GM12878 (cell line): Measurements from ENCODE around the gene CAPN8. TPM values are rescaled to one million over a fixed set of nuclear protein-coding genes. Genes with fewer than 3 reads are reported as not detected.

Experiments used
- ATAC-seq: fragments of 200-7000 bp; cut with Tn5 transposase; 3 replicates; pipeline ENCODE4 v1.9.1; 2020; ENCODE audit warnings: mild to moderate bottlenecking, moderate library complexity
- BruUV-seq: library from RNA; stranded (reverse); fragments of 400-500 nt; replicated peaks from 2 replicates; lab custom pipeline; 2021; lab: Mats Ljungman, UMichigan
- CTCF ChIA-PET: fragments of 300-600 bp; sonication (Branson Sonifier 250); formaldehyde crosslinking; extraction: SDS; loops from one replicate; lab custom pipeline; 2021; ENCODE audit warnings: inconsistent platforms; lab: Yijun Ruan, JAX
- POLR2A ChIA-PET: fragments of 350-600 bp; formaldehyde crosslinking; extraction: SDS; loops from one replicate; lab custom pipeline; 2021; ENCODE audit warnings: inconsistent platforms; lab: Charles Lee
- RAD21 ChIA-PET: fragments of 300-600 bp; sonication (Branson Sonifier 250); formaldehyde crosslinking; loops from one replicate; lab custom pipeline; 2023; ENCODE audit warnings: antibody characterized with exemption; ENCODE audit not compliant: unreplicated experiment; lab: Charles Lee
- SMC1A ChIA-PET: fragments of 300-600 bp; sonication (Branson Sonifier 250); formaldehyde crosslinking; loops from one replicate; lab custom pipeline; 2023; ENCODE audit not compliant: unreplicated experiment, uncharacterized antibody; lab: Charles Lee
- DNase-seq: peaks from one replicate; pipeline ENCODE4 v3.0.0-alpha.2; 2011; ENCODE audit warnings: low read depth, low spot score
- FAIRE-seq: peaks from 3 replicates; lab custom pipeline; 2011; peaks lifted over from hg19 to GRCh38; lab: Jason Lieb, UNC
- H2AFZ ChIP-seq: 2 replicates; pipeline ENCODE4 v1.6.0; 2011; ENCODE audit warnings: low read depth, low read length, control low read depth; ENCODE audit not compliant: control insufficient read depth
- H3K27ac ChIP-seq: 2 replicates; pipeline ENCODE4 v1.5.1; 2011; ENCODE audit warnings: control low read depth; ENCODE audit not compliant: control insufficient read depth, insufficient read depth
- H3K27me3 ChIP-seq, 2 experiments: replicated peaks in 1 of 2; 2 replicates each; pipeline versions ENCODE4 v1.6.0 to v1.6.1; 2011; ENCODE audit warnings: low read length in 1 of 2; ENCODE audit not compliant: control insufficient read depth in 2 of 2, insufficient read depth in 2 of 2
- H3K36me3 ChIP-seq, 2 experiments: 2 replicates each; pipeline ENCODE4 v1.5.1; 2011; ENCODE audit warnings: low read length in 1 of 2; ENCODE audit not compliant: control insufficient read depth in 2 of 2, insufficient read depth in 2 of 2
- H3K4me1 ChIP-seq: 2 replicates; pipeline ENCODE4 v1.6.1; 2011; ENCODE audit warnings: mild to moderate bottlenecking, low read length, moderate library complexity, mixed read lengths; ENCODE audit not compliant: control insufficient read depth, insufficient read depth
- H3K4me2 ChIP-seq: 2 replicates; pipeline ENCODE4 v1.6.0; 2011; ENCODE audit warnings: control low read depth; ENCODE audit not compliant: control insufficient read depth, insufficient read depth
- H3K4me3 ChIP-seq: fragments of 200-600 bp; sonication (generic); 2 replicates; pipeline ENCODE4 v1.5.1; 2016
- H3K79me2 ChIP-seq: 2 replicates; pipeline ENCODE4 v1.6.0; 2011; ENCODE audit warnings: low read length; ENCODE audit not compliant: control insufficient read depth, insufficient read depth
- H3K9ac ChIP-seq: 2 replicates; pipeline ENCODE4 v1.8.0; 2011; ENCODE audit warnings: low read length, control low read depth, mixed read lengths; ENCODE audit not compliant: control insufficient read depth, insufficient read depth
- H3K9me3 ChIP-seq: replicated peaks from 3 replicates; pipeline ENCODE4 v1.5.1; 2011; ENCODE audit warnings: mild to moderate bottlenecking, low read length; ENCODE audit not compliant: control insufficient read depth, insufficient read depth
- H4K20me1 ChIP-seq: 2 replicates; pipeline ENCODE4 v1.6.0; 2011; ENCODE audit not compliant: control insufficient read depth, insufficient read depth
- DPF2 ChIP-seq: fragments of 450-650 bp; IDR thresholded peaks from 2 replicates; pipeline ENCODE4 v1.6.1; 2017; ENCODE audit warnings: mild to moderate bottlenecking
- FOXM1 ChIP-seq: IDR thresholded peaks from 2 replicates; pipeline ENCODE4 v1.6.1; 2012; ENCODE audit warnings: low read depth, mild to moderate bottlenecking, inconsistent platforms, low read length, moderate library complexity
- HCFC1 ChIP-seq: fragments of 150-350 bp; IDR thresholded peaks from 2 replicates; pipeline ENCODE4 v1.6.1; 2014; ENCODE audit warnings: low read length
- IKZF1 ChIP-seq: fragments of 450-650 bp; conservative IDR thresholded peaks from 2 replicates; pipeline ENCODE4 v1.6.1; 2017; ENCODE audit warnings: antibody characterized with exemption, mild to moderate bottlenecking
- MYB ChIP-seq: fragments of 150-350 bp; IDR thresholded peaks from 2 replicates; pipeline ENCODE4 v1.6.1; 2014; ENCODE audit warnings: mild to moderate bottlenecking, low read depth, low read length, borderline replicate concordance
- PAX8 ChIP-seq: fragments of 450-650 bp; IDR thresholded peaks from 2 replicates; pipeline ENCODE4 v1.6.1; 2017; ENCODE audit warnings: mild to moderate bottlenecking, moderate library complexity
- PML ChIP-seq: IDR thresholded peaks from 2 replicates; pipeline ENCODE4 v1.6.1; 2012; ENCODE audit warnings: low read length, inconsistent platforms
- RB1 ChIP-seq: fragments of 450-650 bp; formaldehyde crosslinking; IDR thresholded peaks from 2 replicates; pipeline ENCODE4 v1.6.1; 2017; ENCODE audit warnings: mild to moderate bottlenecking, borderline replicate concordance
- SMAD1 ChIP-seq: fragments of 450-650 bp; IDR thresholded peaks from 2 replicates; pipeline ENCODE4 v1.6.1; 2018; ENCODE audit warnings: mild to moderate bottlenecking, low read depth; ENCODE audit not compliant: partially characterized antibody
- SREBF1 ChIP-seq: IDR thresholded peaks from 2 replicates; pipeline ENCODE4 v1.6.1; 2012; ENCODE audit warnings: mild to moderate bottlenecking, low read length
- TBL1XR1 ChIP-seq: IDR thresholded peaks from 2 replicates; pipeline ENCODE4 v1.6.1; 2012; ENCODE audit warnings: low read depth, low read length, improper control_type of control experiment
- ZNF24 ChIP-seq: fragments of 450-650 bp; IDR thresholded peaks from 2 replicates; pipeline ENCODE4 v1.6.1; 2017; ENCODE audit warnings: antibody characterized with exemption, mild to moderate bottlenecking
- ZNF274 ChIP-seq: IDR thresholded peaks from one replicate; pipeline ENCODE4 v1.8.0; 2011; ENCODE audit not compliant: insufficient read length, insufficient read depth
- ZSCAN29 ChIP-seq: fragments of 450-650 bp; IDR thresholded peaks from 2 replicates; pipeline ENCODE4 v1.6.1; 2017; ENCODE audit warnings: mild to moderate bottlenecking, moderate library complexity
- ZZZ3 ChIP-seq: IDR thresholded peaks from 2 replicates; pipeline ENCODE4 v1.6.1; 2011; ENCODE audit warnings: low read depth; ENCODE audit not compliant: control insufficient read depth, insufficient read length
- WGBS: methylation state at CpG from one replicate; pipeline ENCODE4 v1.1.6; 2016; ENCODE audit warnings: low lambda C conversion rate; ENCODE audit not compliant: insufficient replicate concordance, insufficient coverage; ENCODE audit errors: missing lambda C conversion rate; 5-methylcytosine and 5-hydroxymethylcytosine counted together
- in situ Hi-C: fragments of 300-500 bp; cut with MboI; formaldehyde crosslinking; loops from 9 replicates; pipeline ENCODE4 v1.14.3; 2018; ENCODE audit warnings: mixed read lengths
- intact Hi-C: fragments of 100-400 bp; cut with micrococcal nuclease; formaldehyde crosslinking; loops from one replicate; pipeline ENCODE4 v1.14.2; 2022; ENCODE audit not compliant: unreplicated experiment
- polyA plus RNA-seq, 11 experiments: library from polyadenylated mRNA; depleted of rRNA in 4 of 11; unstranded in 6 of 11; stranded (reverse) in 5 of 11; fragments of >200 nt; fragmentation: Nextera tagmentation in 4 of 11; fragmentation: Illumina TruSeq in 1 of 11; extraction: Ambion mirVana in 4 of 11; extraction: Trizol in 1 of 11; gene quantifications; 1 replicate in 1 of 11; 2 replicates in 10 of 11; pipeline versions ENCODE4 v1.2.1 to v1.2.3, GENCODE V29; 2011 to 2016; ENCODE audit warnings: inconsistent platforms in 2 of 11, missing spikeins in 2 of 11, low read depth in 1 of 11
- total RNA-seq, 4 experiments: library from RNA; depleted of rRNA in 3 of 4; stranded (reverse); fragments of >200 nt in 3 of 4; fragmentation: Illumina TruSeq in 1 of 4; extraction: Trizol in 1 of 4; gene quantifications; 2 replicates each; pipeline versions ENCODE4 v1.2.1 to v1.2.3, GENCODE V29; 2013 to 2021
- TF ChIP-seq, protein P1 (sequence below): fragments of 450-650 bp; IDR thresholded peaks from 2 replicates; pipeline ENCODE4 v1.6.1; 2016; ENCODE audit warnings: mild to moderate bottlenecking, moderate library complexity, borderline replicate concordance
- TF ChIP-seq, protein P2 (sequence below): fragments of 450-650 bp; IDR thresholded peaks from 2 replicates; pipeline ENCODE4 v1.6.1; 2017; ENCODE audit warnings: low read depth, mild to moderate bottlenecking, moderate library complexity

CAPN8 gene
- total and polyA plus RNA-seq, 10 of the 15 experiments (the other 5 are each of a cell fraction or from before 2014, with no cell fraction given), result 6.4 to 30.7 (median 12.3) TPM

DNA sequence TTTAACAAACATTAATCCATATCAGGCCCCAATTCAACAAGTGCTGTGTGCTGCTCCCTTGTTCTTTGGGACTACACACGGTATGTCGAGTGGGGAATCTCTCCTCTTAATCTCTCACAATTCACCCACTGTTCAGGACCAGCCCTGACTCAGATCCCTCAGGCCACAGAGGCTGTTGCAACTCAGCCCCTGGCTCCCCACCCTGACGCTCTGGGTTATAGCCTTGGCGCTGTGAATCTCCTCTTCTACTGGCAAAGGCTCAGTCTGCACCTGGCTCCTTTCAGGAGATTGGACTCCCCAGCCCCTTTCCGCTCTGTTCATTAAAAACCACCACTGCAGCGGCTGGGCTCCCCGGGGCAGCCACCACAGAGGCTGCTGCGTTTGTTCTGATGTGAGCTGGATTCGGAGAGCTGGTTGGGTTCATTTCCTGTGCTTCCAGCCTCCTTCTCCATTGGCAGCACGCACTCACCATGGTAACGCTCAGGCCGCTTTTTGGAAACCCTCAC, 13.0 kb downstream of the CAPN8 start:
- CTCF ChIA-PET, result no interaction called here
- BruUV-seq, result no TSS peak
- in situ Hi-C loops, result no loop called here
- Histone ChIP-seq H3K27me3 (no peaks in the 10 kb centered on the region; a peak in 1 of 4 replicates), H3K4me3 (no peak overlapping the region), H3K79me2 (no peaks in the 10 kb centered on the region), H3K9me3 (no peaks in the 10 kb centered on the region)
- POLR2A ChIA-PET, result no interaction called here
- TF ChIP-seq ZNF24, result no peak
- no peak for TF ChIP-seq PML
- TF ChIP-seq SREBF1, result no peak
- no peak for TF ChIP-seq PAX8
- TF ChIP-seq, protein P1, sequence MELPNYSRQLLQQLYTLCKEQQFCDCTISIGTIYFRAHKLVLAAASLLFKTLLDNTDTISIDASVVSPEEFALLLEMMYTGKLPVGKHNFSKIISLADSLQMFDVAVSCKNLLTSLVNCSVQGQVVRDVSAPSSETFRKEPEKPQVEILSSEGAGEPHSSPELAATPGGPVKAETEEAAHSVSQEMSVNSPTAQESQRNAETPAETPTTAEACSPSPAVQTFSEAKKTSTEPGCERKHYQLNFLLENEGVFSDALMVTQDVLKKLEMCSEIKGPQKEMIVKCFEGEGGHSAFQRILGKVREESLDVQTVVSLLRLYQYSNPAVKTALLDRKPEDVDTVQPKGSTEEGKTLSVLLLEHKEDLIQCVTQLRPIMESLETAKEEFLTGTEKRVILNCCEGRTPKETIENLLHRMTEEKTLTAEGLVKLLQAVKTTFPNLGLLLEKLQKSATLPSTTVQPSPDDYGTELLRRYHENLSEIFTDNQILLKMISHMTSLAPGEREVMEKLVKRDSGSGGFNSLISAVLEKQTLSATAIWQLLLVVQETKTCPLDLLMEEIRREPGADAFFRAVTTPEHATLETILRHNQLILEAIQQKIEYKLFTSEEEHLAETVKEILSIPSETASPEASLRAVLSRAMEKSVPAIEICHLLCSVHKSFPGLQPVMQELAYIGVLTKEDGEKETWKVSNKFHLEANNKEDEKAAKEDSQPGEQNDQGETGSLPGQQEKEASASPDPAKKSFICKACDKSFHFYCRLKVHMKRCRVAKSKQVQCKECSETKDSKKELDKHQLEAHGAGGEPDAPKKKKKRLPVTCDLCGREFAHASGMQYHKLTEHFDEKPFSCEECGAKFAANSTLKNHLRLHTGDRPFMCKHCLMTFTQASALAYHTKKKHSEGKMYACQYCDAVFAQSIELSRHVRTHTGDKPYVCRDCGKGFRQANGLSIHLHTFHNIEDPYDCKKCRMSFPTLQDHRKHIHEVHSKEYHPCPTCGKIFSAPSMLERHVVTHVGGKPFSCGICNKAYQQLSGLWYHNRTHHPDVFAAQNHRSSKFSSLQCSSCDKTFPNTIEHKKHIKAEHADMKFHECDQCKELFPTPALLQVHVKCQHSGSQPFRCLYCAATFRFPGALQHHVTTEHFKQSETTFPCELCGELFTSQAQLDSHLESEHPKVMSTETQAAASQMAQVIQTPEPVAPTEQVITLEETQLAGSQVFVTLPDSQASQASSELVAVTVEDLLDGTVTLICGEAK, result no peak
- no peak for TF ChIP-seq SMAD1
- no peak for TF ChIP-seq RB1
- TF ChIP-seq TBL1XR1, result no peak
- no peak for TF ChIP-seq ZZZ3
- TF ChIP-seq IKZF1, result no peak
- TF ChIP-seq ZSCAN29, result no peak
- TF ChIP-seq FOXM1, result no peak
- no peak for TF ChIP-seq HCFC1
- no peak for TF ChIP-seq MYB
- TF ChIP-seq ZNF274, result no peak
- TF ChIP-seq, protein P2, sequence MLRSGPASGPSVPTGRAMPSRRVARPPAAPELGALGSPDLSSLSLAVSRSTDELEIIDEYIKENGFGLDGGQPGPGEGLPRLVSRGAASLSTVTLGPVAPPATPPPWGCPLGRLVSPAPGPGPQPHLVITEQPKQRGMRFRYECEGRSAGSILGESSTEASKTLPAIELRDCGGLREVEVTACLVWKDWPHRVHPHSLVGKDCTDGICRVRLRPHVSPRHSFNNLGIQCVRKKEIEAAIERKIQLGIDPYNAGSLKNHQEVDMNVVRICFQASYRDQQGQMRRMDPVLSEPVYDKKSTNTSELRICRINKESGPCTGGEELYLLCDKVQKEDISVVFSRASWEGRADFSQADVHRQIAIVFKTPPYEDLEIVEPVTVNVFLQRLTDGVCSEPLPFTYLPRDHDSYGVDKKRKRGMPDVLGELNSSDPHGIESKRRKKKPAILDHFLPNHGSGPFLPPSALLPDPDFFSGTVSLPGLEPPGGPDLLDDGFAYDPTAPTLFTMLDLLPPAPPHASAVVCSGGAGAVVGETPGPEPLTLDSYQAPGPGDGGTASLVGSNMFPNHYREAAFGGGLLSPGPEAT, result no peak
- no peak for TF ChIP-seq DPF2
- TF ChIP-seq, all 136 proteins: peak for 0
- Histone ChIP-seq H2AFZ (no peak overlapping the region), H3K4me1 (no peaks in the 10 kb centered on the region), H3K36me3 (no peaks in the 10 kb centered on the region), H4K20me1 (no peaks in the 10 kb centered on the region), H3K27ac (no peak overlapping the region), H3K4me2 (no peak overlapping the region), H3K9ac (no peak overlapping the region)
- DNase-seq, result no peak
- RAD21 ChIA-PET, result no interaction called here
- SMC1A ChIA-PET, result no interaction called here
- intact Hi-C loops, result no loop called here
- FAIRE-seq, result no peak
- no peak for ATAC-seq
- WGBS, result 23% methylated on average over 12 of the region's 12 CpGs
